Superior temporal gyrus (tissue), 1 donor: ENCODE measurements around the gene IGFLR1.
A peak's percentile ranks its signal among the peaks of the same experiment; 100 is the strongest.

ENCODE experiments used
- DNase-seq: peaks from one replicate; pipeline ENCODE4 v3.0.0-alpha.2; 2016; ENCODE audit errors: extremely low spot score

IGFLR1 gene

DNA sequence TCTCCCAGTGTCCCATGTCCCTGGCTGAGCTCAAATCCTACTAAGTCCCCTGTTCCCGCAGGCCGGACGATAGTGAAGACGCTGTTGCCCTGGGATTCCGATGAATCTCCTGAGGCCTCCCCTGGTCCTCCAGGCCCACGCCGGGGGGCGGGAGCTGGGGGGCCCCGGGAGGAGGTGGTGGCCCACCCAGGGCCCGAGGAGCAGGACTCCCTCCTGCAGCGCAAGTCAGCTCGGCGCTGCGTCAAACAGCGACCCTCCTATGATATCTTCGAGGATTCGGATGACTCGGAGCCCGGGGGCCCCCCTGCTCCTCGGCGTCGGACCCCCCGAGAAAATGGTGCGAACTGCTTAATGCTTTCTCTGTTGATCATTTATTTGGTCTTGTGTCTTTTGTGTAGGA, 18.6 kb downstream of the IGFLR1 start:
- no peak for DNase-seq

DNA sequence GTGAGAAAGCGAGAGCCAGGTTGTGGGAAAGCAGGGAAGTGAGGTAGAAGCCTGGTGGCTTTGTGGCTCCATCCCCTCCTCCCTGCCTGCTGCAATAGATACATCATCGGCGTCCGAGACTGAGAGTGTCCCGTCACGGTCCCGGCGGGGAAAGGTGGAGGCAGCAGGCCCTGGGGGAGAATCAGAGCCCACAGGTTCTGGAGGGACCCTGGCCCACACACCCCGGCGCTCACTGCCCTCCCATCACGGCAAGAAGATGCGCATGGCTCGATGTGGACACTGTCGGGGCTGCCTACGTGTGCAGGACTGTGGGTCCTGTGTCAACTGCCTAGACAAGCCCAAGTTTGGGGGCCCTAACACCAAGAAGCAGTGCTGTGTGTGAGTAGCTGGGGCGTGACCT, 19.4 kb downstream of the IGFLR1 start:
- no peak for DNase-seq

DNA sequence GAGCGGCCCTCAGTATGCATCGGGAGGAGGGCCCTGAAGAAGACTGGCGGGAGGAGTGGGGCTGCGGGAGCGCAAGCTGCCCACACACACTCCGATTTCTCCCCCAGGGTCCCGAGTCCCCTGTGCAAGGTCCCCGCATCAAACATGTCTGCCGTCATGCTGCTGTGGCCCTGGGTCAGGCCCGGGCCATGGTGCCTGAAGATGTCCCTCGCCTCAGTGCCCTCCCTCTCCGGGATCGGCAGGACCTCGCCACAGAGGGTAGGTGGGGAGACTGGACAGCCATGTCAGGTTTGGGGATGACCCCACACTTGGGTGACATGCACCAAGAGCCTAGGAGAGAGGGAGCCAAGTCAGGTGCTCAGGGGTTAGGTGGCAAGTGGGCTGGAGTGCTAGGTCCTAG, 19.8 kb downstream of the IGFLR1 start:
- no peak for DNase-seq

DNA sequence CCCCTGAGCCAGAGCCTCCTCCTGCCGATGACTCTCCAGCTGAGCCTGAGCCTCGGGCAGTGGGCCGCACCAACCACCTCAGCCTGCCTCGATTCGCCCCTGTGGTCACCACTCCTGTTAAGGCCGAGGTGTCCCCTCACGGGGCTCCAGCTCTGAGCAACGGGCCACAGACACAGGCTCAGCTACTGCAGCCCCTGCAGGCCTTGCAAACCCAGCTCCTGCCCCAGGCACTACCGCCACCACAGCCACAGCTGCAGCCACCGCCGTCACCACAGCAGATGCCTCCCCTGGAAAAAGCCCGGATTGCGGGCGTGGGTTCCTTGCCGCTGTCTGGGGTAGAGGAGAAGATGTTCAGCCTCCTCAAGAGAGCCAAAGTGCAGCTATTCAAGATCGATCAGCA, 20.9 kb downstream of the IGFLR1 start:
- no peak for DNase-seq

DNA sequence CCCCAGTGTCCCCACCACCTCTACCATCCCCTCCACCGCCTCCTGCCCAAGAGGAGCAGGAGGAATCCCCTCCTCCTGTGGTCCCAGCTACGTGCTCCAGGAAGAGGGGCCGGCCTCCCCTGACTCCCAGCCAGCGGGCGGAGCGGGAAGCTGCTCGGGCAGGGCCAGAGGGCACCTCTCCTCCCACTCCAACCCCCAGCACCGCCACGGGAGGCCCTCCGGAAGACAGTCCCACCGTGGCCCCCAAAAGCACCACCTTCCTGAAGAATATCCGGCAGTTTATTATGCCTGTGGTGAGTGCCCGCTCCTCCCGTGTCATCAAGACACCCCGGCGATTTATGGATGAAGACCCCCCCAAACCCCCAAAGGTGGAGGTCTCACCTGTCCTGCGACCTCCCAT, 21.6 kb downstream of the IGFLR1 start:
- DNase-seq = no peak

DNA sequence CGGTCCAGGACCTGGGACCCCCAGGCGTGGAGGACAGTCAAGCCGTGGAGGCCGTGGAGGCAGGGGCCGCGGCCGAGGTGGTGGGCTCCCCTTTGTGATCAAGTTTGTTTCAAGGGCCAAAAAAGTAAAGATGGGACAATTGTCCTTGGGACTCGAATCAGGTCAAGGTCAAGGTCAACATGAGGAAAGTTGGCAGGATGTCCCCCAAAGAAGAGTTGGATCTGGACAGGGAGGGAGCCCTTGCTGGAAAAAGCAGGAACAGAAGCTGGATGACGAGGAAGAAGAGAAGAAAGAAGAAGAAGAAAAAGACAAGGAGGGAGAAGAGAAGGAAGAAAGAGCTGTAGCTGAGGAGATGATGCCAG, 22.1 kb downstream of the IGFLR1 start:
- no peak for DNase-seq

DNA sequence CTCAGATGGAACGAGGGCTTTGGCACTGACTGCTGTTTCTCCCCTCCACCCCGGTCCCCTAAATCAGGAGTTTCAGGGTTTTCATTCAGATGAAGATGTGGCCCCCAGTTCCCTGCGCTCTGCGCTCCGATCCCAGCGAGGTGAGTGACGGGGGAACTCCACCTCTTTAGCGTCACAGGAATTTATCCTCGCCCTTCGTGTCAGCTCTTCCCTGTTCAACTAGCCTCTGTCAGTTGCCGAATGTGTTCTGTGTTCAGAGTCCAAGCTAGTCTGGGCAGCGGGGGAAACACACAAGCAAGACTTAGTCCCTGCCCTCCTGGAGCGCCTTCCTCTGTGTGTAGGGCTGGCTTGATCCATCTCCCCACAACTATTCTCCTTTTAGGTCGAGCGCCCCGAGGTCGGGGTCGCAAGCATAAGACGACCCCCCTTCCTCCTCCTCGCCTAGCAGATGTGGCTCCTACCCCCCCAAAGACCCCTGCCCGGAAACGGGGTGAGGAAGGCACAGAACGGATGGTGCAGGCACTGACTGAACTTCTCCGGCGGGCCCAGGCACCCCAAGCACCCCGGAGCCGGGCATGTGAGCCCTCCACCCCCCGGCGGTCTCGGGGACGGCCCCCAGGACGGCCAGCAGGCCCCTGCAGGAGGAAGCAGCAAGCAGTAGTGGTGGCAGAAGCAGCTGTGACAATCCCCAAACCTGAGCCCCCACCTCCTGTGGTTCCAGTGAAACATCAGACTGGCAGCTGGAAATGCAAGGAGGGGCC, 22.7 kb downstream of the IGFLR1 start:
- DNase-seq = no peak

DNA sequence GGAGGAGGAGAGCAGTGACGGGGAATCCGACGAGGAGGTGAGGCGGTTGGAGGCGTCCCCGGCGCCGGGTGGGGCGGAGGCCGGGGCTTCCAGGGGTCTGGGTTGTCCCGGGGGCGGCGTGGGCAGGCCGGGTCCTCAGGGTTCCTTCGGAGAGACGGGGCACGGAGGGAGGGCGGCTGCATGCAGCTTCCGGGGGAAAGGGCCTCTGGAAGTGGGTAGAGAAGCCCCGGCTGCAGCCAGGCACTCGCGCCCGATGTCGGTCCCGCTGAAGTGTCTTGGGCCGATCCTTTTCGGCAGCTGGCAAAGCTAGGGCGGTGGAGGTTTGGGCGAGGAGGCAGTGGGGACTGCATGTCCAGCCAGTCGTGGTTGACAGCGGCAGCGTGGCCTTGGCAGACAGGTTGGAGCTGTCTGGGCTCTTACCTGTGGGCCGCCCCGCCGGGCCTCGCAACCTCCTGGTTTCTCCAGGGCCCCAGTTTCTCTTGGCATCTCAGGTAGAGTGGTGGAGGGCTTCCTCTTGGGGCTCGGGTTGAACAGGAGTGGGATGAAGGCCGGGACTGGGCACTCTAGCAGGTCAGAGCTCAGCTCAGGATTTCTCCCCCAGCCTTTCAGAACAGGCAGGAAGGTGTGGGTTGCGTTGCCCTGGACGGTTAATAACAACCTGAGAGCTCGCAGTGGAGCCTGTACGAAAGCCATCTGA, 23.8 kb downstream of the IGFLR1 start:
- DNase-seq = no peak

DNA sequence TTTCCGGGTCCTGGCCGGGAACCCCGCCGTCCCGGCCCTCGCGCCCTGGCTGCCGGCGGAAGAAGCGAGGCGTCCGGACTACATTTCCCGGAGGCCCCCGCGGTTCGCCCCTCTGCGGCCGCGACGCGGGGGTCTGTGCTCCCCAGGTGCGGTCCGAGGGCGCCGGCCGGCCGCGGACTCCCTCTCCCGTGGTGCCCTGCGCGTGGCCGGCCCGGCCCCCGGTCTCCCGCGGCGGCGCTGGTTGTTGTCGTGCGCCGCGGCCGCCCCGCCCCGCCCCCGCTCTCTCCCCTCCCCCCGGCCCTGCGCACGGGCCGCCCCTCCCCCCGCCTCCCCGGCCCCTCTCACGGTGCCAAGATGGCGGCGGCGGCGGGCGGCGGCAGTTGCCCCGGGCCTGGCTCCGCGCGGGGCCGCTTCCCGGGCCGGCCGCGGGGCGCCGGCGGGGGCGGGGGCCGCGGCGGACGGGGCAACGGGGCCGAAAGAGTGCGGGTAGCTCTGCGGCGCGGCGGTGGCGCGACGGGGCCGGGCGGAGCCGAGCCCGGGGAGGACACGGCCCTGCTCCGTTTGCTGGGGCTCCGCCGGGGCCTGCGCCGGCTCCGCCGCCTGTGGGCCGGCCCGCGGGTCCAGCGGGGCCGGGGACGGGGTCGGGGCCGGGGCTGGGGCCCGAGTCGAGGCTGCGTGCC, 24.4 kb downstream of the IGFLR1 start, which contains the start of gene KMT2B:
TSS of gene KMT2B (plus strand) at position 339 of the 680 bp plus-strand sequence. CDS start at position 355, 16 bp downstream.
- no peak for DNase-seq

DNA sequence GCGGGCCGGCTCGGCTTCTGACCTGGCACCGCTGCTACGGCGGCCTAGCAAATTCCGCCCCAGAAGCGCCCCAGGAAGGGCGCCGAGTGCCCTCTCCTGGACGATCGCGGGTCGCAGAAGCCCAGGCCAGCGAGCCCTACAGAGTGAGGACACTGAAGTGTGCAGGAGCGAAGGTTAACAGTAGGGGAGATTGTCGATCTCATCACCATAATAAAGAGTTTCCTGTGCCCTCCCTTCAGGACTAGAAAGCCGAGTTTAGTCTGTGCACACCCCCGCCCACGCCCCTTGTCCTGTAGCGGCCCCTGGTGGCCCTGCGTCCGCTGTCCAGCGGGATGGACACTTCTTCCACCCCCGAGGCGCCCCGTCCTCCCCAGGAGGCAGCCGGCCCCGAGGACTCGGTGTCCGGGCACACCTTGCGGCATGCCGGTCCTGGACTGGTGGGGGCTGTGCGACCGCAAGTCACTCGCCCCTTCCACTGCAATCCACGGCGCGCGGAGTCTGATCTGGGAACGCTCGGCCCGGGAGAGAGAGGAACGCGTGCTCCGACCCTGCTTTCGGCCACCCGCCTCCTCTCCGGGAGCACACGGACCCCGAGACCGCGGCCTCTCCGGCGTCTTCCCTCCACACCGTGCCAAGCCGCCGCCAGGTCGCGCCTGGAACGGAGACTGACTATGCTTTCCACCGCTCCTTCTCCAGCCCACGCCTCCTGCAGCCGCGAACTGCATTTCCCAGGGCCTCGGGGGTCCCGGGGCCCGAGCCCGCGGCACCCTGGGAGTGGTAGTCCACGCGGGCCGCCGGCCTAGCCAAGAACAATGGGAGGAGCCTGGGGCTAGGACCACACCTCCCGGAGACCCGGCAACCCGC, 25.2 kb downstream of the IGFLR1 start:
- peak; percentile 93 for DNase-seq

DNA sequence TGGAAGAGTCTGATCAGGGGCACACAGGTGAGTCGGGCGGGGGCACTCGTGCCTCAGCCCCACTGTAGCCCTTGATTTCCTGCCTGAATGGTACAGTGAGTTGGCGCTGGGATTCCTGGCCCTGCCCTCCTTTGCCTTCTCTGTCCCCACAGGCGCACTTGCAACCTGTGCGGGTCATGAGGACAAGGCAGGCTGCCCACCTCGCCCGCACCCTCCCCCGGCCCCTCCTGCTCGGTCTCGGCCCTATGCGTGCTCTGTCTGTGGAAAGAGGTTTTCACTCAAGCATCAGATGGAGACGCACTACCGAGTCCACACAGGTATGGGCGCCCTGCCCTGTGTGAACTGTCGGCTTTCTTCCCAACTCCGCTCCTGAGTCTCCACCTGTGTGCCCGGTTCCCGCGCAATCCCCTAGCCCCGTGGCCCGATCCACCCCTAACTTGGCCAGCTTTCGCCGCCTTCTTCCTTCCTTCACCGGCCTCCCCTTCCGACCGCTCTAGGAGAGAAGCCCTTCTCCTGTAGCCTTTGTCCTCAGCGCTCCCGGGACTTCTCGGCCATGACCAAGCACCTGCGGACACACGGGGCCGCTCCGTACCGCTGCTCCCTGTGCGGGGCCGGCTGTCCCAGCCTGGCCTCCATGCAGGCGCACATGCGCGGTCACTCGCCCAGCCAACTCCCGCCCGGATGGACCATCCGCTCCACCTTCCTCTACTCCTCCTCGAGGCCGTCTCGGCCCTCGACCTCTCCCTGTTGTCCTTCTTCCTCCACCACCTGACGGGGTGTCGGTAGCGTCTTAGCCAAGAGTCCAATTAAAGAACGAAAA, 26.1 kb downstream of the IGFLR1 start:
- no peak for DNase-seq

DNA sequence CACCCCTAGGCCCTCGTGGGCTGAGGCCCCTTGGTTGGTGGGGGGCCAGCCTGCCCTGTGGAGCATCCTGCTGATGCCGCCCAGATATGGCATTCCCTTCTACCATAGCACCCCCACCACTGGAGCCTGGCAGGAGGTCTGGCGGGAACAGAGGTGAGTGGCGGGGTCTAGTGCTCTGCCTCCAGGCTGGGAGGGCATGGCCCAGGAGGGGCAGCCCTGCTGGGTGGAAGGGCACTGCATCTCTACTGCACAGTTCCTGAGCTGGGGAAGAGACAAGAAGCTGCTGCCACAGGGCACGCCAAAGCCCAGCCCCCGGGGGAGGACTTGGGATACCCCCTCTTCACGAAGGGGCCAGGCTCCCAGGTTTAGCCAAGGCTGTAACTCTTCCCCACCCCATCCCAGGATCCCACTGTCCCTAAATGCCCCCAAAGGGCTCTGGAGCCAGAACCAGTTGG, 26.9 kb downstream of the IGFLR1 start:
- DNase-seq = no peak

DNA sequence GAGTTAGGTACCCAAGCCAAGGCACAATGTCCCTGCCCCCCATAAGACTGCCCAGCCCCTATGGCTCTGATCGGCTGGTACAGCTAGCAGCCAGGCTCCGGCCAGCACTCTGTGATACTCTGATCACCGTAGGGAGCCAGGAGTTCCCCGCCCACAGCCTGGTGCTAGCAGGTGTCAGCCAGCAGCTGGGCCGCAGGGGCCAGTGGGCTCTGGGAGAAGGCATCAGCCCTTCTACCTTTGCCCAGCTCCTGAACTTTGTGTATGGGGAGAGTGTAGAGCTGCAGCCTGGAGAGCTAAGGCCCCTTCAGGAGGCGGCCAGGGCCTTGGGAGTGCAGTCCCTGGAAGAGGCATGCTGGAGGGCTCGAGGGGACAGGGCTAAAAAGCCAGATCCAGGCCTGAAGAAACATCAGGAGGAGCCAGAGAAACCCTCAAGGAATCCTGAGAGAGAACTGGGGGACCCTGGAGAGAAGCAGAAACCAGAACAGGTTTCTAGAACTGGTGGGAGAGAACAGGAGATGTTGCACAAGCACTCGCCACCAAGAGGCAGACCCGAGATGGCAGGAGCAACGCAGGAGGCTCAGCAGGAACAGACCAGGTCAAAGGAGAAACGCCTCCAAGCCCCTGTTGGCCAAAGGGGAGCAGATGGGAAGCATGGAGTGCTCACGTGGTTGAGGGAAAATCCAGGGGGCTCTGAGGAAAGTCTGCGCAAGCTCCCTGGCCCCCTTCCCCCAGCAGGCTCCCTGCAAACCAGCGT, 27.5 kb downstream of the IGFLR1 start:
- no peak for DNase-seq

DNA sequence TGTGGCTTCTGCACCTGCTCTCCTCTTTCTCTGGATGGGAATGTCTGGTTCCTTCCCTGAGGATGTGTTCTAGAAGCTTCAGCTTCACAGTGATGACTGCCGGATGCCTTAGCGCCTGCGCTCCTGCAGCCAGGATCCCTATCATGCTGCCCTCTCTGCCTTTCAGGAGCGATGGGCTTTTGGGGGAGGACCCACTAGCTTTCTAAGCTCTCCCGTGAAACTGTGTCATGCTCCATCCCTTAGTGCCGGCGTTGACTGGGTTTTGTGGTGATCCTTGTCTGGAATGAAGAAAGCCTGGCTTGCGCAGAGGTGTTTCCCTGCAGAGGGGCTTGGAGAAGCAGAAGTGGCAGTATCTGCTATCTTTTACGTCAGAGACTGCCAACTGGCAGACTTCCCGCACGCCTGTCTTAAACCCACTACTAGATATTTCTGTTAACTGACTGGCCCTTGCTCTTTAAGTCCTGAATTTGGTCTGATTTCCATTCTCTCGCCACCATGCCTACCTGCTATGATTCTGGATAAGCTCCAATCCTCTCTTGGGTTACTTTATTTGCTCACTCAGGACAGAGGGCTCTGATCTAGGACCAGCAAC, 28.3 kb downstream of the IGFLR1 start:
- DNase-seq = no peak

DNA sequence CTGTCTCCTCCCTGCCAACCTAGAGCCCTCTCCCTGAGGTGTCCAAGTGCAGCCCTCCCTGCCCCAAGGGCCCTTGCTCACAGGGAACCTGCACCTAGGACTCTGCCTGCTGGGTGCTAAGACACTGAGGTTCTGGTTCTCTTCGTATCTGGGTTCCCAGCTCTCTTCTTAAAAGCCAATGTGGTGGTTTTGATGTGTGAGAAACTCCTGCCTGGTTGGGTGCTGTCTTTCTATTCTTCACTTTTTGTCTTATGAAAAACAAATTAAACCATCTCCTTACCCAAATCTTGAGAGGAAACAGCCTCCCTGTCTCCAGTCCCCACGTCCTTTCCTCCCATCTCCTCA, 28.8 kb downstream of the IGFLR1 start:
- no peak for DNase-seq

DNA sequence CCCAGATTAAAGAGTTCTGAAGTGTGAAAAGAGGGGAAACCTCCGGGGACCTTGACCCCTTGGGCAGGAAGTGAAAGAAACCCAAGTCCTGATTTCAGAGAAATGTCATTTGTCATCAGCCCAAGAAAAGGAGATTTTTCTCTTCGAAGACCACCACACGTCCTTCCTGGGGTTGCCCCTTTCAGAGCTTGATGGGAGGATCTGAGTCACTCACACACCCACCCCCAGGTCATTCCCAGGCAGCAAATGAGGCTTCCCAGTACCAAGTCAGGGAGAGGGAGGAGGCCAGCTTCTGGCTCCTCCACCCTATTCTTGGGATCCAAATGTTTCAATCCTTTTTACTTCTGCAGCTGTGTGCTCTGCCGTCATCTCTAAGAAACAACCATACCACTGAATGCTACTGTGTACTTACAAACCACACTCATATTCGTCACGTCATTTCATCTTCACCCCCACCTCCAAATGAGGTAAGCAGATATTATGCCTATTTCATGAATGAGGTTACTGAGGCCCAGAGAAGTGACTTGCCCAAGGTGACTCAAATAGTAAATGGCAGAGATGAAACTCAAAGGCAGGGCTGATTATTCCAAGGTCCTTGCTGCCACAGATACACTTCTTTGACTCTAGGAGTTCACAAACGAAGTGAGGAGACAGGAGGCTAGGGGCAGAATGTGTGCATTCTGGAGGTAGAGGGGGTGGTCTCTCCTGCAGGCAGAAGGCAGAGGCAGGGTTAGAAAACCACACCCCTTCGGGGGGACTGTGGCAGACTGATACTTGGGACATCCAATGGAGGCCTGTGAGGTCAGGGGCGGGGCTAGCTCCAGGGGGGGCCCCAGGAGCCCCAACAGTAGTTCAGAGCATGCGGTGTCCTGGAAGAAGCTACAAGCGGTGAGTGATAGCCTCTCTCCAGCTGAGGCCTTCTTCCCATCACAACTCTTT, 29.4 kb downstream of the IGFLR1 start:
- DNase-seq = no peak

DNA sequence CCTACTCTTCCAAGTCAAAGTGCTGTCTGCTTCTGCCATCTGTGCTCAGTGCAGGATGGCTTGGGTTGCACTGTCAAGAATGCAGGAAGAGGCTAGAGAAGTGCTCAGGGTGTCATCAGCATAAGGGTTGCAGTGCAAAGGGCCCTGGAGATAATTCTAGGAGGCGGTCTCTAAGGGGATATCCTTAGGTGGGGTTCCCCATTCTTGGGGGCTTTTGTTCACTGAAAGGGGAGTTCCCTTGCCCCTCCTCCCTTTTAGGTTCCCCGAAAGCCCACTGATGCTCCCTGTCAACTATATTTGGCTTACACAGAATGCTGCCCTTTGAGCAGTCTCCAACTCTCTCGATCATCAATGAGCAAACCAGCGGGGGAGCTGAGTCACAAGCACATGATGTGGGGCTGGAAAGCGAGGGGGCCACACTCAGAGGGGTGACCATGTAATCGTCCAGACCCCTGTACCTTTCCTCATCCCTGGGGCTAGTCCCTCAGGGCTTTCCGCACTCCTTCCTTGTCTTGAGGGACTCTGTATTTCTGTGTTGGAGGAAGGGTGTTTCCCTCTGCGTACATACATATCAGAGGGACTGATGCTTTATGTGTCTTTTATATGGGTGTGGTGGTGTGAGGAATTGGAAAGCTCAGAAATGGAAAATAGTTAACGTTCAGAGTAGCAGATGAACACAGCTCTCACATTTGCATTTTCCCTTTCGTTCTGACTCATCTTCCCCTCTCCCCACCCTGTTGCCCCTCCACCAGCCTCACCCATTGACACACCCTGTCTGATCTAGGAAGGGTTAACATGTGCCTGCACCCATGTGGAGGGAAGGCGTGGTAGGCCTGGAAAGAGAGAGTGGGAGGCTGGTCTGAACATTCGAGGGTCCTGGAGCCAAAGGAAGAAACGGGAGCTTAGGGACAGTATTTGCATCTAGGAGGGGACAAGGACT, 31.2 kb downstream of the IGFLR1 start:
- no peak for DNase-seq

DNA sequence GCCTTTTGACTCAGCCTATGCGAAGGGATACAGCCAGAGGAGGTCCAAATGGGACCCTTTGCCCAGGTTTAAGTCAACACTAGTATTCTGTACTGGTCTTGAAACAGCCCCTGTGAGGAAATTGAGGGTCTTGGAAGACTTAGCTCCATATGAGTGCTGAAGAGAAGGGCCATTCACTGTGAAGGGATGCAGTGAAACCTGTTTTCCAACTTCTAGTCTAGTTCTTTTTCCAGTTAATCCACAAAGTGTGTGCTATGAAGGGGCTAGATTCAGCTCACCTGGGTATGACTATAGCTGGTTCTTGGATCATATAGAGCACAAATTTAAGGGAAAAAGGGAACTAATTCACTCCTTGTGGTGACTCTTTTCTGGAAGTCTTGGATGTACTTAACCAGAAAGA, 33.9 kb downstream of the IGFLR1 start:
- DNase-seq = no peak
